Left lobe of liver (tissue), 2 donors: Measurements from ENCODE around the gene ERVH48-1. TPM values are rescaled to one million over a fixed set of nuclear protein-coding genes. Genes with fewer than 3 reads are reported as not detected.
"Not testable (repeated sequence)": the region's sequence is repeated elsewhere in the genome, so short reads cannot be mapped to it uniquely, and the experiment has no call there.

Experiments
- ATAC-seq: fragments of 200-7000 bp; cut with Tn5 transposase; one replicate; pipeline ENCODE4 v1.9.1; 2020; ENCODE audit warnings: mild to moderate bottlenecking, moderate library complexity
- DNase-seq: peaks from one replicate; pipeline ENCODE4 v3.0.0-alpha.2; 2020; ENCODE audit warnings: low spot score
- total RNA-seq: library from RNA; stranded (reverse); gene quantifications from one replicate; pipeline ENCODE4 v1.2.1, GENCODE V29; 2021
- donor health status: DM: no; HTN: no; CAD: no; lungs with moderate emphysema.
- donor health status: DM: no; HTN: yes; CAD: no.

The ERVH48-1 gene
- total RNA-seq, result not detected

DNA sequence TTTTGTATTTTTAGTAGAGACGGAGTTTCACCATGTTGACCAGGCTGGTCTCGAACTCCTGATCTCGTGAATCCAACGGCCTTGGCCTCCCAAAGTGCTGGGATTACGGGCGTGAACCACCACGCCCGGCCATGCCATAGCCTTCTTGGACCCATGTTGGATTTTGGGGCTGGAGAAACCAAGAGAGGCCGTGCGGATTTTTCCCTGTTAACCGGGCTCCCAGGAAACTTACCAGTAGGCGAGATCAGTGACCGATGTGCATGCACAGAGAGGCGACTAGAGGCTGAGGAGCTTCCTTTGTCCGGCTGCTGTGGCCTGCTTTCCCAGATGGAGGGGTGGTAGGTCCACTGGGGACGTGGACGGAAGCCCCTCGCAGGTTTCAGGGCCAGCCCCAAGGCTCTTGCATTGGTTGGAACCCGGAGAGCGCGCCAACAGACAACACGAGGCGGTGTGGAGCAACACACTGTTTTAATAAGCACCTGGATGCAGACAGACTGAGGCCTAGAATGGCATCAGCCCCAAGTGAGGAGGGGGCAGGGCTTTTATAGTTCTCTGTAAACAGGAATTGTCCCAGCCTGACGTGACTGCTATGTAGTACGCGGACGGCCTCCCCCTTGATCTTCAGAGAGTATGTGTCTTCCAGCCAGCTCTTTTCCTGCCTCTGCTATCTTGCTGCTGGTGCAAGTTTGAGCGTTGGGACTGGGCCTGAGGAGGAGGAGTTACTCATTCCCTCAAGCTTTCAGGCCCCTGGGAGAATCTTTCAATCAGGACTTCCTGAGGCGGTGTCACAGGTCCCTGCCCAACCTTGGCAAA lies at the start of gene ERVH48-1:
TSS of gene ERVH48-1 (minus strand) at position 517 of the 813 bp plus-strand sequence. CDS start 6,624 bp downstream, outside the sequence.
- ATAC-seq (no peak), DNase-seq (no peak)

DNA sequence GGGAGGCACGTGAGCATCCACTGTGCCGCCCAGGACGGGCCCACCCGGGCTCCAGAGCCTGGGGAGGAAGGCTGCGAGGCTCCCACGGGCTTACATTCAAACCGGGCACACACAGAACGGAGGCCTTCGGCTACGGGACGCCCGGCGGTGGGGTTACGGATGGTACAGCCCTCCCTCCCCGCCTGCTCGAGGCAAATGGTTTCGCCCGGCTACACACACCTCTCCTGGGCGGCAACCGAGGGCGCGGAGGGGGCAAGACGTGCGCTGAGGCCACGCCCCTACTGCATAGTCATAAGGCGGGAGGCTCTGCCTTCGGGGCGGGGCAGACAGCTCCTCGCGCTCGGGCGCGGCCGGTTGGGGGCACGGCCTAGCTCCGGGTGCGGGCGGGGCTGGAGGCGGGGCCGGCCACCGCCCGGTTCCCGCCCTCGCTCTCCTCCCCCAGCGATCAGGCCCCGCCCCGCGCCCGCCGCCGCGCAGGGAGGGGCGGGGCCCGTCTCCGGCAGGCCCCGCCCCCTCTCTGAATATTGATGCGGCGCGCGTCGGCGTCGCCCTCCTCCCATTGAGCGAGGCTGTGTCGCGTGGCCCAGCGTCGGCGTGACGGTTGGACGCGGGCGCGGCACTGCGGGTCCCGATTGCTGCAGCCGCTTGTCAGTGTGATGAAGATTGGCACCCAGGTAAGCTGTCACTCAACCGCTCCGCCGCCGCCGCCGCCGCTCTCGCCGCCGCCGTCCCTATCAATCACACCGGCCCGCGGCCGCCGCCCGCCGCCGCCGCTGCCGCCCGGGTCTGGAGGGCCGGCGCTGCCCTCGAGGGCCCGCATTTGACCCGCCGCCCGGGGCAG lies 48.8 kb upstream of the ERVH48-1 start, which contains the start of gene PKNOX1:
TSS of gene PKNOX1 (plus strand) at position 572 of the 841 bp plus-strand sequence. CDS start 29,820 bp downstream, outside the sequence.
- peak; percentile 99 for DNase-seq
- peak; percentile 90 for ATAC-seq

DNA sequence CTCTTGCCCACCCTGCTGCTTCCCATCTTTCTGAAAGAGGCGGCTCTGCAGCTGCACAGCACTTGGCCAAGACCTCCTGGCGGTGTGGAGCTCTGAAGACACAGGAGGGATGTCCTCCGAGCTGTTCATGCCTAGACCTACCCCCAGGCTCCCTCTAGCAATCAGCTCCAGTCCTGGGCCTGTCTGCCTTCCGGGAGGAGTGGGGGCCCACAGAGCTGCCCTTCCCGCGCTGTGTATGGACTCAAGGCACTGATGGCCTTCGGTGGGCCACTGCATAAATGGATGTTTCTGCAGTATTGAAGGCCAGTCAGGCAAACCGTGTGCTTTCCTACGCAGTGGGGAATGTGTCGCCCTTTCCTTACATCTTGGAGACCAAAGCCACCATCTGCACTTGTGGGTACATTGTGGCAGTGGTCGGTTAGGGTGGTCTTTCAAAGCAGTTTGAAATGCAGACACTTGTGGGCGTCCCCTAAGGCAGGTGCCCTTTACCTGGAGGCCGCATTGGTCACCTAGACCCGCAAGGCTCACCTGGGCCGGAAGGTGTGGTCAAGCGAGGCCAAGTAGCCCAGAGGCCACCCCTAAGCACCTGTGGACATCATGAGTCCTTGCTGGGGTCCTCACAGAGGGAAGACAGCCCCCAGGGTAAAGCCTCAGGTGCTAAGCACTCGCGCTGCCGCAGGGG lies 48.0 kb upstream of the ERVH48-1 start:
- ATAC-seq (no peak), DNase-seq (no peak)

DNA sequence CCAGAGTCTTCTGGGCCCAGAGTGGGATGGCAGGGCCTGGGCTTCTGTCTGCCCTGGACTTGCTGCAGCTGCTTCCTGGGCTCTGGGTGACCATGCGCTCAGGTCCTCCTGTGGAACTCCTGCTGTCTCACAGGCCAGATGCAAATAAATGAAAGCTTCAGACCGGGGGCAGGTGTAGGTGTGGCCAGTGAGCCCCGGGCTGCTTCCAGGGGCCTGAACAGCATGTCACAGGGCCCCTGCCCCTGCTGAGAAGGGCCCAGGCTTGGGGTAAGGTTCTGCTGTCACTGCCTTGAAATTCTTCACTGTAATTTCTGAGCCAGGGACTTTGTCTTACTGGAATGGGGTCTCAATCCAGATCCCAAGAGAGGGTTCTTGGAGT lies 46.5 kb upstream of the ERVH48-1 start:
- DNase-seq (no peak), ATAC-seq (no peak)

DNA sequence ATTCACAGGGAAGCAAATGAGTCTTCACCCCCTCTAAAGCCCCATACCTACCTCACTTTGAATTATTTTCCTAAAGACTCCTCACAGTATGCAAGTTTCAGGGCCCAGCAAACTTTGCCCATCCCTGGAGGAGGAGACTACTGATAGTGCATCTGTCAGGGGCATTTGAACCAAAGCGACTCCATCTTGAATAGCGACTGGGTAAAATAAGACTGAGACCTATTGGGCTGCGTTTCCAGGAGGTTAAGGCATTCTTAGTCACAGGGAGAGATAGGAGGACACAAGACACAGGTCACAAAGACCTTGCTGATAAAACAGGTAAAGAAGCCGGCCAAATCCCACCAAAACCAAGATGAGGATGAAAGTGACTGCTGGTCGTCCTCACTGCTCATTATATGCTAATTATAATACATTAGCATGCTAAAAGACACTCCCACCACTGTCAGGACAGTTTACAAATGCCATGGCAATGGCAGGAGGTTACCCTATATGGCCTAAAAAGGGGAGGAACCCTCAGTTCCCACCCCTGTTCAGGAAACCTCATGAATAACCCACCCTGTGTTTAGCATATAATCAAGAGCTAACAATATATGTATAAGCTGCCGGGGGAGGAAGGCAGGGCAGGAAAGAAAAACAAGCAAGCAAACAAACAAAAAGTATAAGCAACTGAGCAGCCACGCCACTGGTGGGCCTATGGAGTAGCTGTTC lies 45.7 kb upstream of the ERVH48-1 start:
- DNase-seq, result no peak
- no peak for ATAC-seq

DNA sequence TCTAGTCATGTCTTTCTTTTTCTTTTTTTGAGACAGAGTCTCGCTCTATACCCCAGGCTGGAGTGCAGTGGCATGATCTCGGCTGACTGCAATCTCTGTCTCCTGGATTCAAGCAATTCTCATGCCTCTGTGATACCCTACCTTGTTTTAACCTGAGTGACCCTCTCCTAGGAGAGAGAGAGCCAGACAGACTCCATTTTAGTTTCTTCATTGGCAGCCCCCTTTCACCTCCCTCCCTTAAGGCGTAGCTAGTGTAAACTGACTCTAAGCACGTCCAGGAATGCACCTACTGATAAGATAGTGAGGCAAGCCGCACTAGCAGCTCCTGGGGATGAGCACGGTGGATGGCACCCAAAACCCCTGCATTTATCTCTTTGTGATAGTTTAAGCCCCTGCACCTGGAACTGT lies 43.8 kb upstream of the ERVH48-1 start:
- no peak for DNase-seq
- ATAC-seq, result no peak

DNA sequence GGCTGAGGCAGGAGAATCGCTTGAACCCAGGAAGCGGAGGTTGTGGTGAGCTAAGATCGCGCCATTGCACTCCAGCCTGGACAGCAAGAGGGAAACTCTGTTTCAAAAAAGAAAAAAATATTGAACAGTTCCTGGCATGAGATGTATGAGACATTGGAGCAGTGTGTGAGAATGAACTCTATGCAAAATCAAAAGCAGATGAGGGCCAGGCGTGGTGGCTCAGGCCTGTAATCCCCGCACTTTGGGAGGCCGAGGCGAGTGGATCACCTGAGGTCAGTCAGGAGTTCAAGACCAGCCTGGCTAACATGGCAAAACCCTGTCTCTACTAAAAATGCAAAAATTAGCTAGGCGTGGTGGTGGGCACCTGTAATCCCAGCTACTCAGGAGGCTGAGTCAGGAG lies 42.2 kb upstream of the ERVH48-1 start:
- not testable (repeated sequence) for ATAC-seq, DNase-seq

DNA sequence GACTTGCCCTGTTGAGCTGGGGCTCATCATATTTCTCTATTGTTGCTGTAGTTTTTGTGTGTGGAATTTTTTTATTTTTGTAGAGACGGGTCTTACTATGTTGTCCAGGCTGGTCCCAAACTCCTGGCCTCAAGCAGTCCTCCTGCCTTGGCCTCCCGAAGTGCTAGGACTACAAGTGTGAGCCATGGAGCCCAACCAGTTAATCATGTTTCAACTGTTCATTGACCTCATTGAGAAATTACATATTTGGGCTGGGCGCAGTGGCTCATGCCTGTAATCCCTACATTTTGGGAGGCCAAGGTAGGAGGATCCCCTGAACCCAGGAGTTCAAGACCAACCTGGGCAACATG lies 39.8 kb upstream of the ERVH48-1 start:
- no peak for ATAC-seq
- DNase-seq, result no peak

DNA sequence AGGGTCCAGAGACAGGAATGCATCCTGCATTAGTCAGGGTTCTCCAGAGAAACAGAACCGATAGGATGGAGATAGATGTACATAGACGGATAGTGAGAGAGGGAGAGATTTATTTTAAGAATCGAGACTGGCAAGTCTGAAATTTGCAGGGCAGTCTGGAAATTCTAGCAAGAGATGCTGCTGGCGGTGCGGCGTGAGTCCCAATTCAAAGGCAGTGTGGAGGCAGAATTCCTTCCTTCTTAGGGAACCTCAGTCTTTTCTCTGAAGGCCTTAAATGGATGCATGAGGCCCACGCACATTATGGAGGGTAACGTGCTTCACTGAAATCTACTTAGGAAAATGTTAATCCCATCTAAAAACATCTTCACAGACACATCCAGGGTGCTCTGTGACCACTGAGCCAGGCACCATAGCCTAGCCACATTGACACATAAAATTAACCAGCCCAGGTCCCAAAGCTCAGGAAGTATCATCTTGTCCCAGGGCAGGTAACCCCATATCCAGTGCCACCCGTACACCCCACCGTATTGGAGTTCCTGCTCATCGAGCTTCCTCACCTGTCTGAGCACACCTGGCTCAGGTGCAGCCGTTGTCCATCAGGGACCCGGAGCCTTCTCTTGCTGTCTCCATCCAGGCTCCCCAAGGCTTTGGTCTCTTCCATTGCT lies 39.2 kb upstream of the ERVH48-1 start:
- DNase-seq, result no peak

DNA sequence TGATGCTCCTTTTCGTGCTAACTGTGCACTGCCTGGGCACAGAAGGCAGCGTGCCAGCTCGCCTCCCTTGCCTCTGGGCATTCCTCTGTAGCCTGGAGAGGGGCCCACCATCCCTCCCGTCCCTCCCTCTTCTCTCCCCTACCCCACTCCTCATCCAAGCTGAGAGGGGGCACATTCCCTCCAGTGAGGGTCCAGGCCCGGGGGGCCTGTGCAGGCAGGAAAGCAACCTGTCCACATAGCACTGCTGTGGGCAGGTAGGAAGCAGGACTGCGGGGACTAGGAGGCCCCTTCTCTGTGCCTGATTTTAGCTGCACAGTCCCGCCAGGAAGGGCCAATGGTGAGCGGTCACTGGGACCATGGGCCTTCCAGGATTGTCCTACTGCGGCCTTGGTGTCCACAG lies 38.7 kb upstream of the ERVH48-1 start:
- DNase-seq (no peak), ATAC-seq (no peak)

More for the DNA sequence above, 39.2 kb upstream of the ERVH48-1 start:
- ATAC-seq, result no peak

DNA sequence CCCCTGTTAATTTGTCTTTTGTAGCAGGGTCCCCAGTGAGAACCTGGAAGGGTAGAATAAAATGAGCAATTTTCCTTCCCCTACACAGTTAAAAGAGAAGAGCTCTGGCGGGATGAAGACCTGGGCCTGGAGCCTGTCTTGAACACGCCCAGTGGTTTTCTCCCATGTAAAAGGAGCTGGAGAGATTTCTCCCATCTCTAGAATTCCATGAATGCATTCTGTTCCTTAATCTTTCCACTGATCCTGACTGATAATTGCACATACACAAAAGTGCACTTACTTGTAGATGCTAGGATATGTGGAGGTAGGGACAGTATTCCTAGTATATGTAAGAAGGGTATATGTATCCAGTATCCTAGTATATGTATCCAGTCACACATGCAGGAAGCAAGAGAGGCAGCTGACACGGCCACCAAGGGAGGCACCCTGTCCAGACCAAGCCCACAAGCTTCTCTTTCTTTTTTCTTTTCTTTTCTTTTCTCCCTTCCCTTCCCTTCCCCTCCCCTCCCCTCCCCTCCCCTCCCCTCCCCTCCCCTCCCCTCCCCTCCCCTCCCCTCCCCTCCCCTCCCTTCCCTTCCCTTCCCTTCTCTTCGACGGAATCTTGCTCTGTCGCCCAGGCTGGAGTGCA lies 37.1 kb upstream of the ERVH48-1 start:
- no peak for ATAC-seq
- DNase-seq, result no peak

DNA sequence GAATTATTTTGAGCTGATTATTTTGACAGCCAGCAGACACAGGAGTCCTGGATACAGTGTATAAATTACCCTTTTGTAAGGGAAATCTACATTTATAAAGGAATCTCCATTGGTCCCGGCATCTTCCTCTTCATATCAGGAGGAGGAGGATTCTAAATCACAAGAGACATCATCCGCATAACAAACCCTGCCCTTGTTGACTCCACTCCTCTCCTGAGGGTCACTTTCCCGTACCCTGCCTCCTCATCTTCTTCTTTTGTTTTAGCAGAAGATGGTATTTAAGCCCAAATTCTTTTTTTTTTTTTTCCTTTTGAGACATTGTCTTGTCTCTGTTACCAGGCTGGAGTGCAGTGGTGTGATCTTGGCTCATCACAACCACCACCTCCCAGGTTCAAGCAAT lies 34.3 kb upstream of the ERVH48-1 start:
- no peak for DNase-seq
- ATAC-seq, result no peak

DNA sequence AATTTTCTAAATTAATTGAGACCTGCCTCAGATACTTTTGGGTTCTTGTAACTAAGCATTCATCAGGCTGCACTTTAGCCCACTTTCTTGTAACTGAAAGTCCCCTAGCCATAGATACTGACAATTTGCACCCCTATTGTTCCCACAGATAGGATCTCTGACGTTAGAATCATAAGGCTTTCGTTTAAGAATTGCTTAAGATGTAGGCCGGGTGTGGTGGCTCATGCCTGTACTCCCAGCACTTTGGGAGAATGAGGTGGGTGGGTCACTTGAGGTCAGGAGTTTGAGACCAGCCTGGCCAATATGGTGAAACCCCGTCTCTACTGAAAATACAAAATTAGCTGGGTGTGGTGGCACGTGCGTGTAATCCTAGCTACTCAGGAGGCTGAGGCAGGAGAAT lies 32.7 kb upstream of the ERVH48-1 start:
- ATAC-seq, DNase-seq: not testable (repeated sequence)

DNA sequence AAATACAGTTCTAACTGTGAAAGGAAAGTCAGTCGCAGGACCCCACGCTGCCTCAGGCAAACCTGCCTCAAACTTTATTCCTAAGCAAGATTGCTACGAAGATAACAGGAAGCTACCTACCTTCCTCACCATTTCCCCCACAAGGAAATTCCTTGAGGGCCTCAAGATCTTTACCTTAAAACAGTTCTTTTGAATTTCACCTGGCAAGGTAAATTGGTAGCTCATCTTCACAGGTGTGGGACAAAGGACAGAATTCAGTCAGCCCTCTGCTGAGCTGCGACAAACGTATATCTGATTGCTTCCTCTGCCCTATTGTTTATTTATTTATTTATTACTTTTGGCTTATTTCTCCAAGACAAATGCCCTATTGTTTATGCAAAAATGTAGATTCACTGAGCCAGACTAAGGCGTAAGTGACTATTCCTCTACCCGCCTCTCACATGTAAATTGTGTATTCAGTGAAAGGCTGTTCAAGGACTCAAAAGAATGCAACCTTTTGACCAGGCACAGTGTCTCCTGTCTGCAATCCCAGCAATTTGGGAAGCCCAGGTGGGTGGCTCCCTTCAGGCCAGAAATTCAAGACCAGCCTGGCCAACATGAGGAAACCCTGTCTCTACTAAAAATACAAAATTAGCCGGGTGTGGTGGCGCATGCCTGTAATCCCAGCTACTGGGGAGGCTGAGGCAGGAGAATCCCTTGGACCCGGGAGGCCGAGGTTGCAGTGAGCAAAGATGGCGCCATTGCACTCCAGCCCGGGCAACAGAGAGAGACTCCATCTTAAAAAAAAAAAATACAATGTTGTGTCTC lies 31.6 kb upstream of the ERVH48-1 start:
- DNase-seq, result no peak
- peak; percentile 87 for ATAC-seq

DNA sequence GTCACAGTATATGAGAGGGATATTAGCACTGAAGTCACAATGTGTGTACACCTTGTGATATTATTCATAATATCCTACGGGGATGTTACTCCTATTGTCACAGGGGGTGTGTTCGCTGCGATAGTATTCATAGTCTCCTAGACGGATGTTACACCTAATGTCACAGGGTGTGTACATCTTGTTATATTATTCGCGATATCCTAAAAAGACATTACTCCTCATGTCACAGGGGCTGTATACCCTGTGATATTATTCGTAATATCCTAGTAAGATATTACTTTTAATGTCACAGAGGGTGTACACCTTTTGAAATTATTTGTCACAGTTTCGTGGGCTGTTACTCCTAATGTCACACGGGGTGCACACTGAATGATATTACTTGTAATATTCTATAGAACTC lies 25.8 kb upstream of the ERVH48-1 start:
- ATAC-seq, DNase-seq: not testable (repeated sequence)

DNA sequence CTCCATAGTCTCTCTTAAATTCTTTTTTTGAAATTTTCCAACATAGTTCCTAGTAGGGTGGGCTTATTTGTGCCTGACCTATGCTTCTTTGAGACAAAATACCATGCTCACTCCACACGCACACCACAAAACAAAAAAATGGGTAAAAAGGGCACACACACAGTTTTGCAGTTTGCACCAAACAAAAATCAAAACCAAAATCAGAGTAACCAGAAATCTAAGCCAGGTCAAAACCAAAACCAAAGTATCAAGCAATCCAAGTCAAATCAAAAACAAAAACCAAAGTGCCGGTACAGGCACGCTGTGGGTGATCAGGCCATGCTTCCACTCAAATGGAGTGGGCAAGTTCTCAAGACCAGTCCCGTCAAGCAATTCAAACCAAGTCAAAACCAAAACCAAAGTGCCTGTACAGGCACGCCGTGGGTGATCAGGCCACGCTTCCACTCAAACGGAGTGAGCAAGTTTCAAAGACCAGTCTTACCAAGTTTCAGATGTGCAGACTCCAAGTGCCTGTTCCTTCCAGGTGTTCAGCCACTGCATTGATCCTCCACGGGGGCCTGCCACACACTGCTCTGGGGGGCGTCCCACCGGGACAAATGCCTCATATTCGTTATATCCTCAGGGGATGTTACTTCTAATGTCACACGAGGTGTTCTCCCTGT lies 23.8 kb upstream of the ERVH48-1 start:
- ATAC-seq, DNase-seq: not testable (repeated sequence)

DNA sequence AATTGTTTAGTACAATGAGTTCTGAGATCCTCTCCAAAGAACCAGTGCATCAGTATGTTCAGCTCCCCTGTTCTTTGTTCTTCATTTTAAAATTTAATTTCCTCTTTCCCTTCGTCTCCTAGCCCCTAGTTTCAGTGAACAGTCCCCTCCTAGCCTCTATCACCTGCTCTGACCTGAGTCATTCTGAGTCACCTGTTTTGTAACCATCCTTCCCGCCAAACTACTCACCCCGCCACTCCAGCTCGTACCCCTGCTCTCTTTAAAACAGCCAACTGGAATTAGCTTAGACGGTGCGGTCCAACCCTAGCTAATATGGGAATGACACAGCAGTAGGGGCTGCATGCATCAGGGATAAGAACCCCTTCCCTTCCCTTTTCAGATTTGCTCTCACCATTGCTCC lies 16.8 kb upstream of the ERVH48-1 start:
- ATAC-seq, result no peak
- DNase-seq, result no peak

DNA sequence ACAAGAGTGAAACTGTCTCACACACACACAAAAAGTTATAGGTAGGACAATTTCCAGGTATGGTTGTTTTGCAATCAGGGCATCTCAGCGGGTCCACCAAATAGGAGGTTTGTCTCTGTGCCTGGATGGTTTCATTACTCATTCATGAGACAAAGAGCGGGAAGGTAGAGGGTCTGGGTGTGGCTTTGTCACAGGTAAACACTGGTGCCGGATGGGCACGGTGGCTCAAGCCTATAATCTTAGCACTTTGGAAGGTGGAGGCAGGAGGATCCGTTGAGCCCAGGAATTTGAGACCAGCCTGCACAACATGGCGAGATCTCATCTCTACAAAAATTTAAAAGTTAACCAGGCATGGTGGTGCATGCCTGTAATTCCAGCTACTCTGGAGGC lies 16.3 kb upstream of the ERVH48-1 start:
- no peak for DNase-seq

More for the DNA sequence above, 16.3 kb upstream of the ERVH48-1 start:
- ATAC-seq, result no peak
